SHP77 (cell line): ENCODE results near the gene PRAME.
"Not testable (repeated sequence)": the region's sequence is repeated elsewhere in the genome, so short reads cannot be mapped to it uniquely, and the experiment has no call there.

Experiments
- DNase-seq, 2 experiments: peaks; one replicate each; lab custom pipeline; 2025; lab: John Stamatoyannopoulos, UW

Gene PRAME

GRCh38 chr22:22558972-22559603 is at the start of gene PRAME:
Gene PRAME, minus strand, starts transcription at chr22:22559265. Its CDS starts 2,433 bp downstream, at chr22:22556832.
- DNase-seq = peak; percentile 77 to 80

GRCh38 chr22:22608022-22608421 is 49.0 kb upstream of the PRAME start:
- not testable (repeated sequence) for DNase-seq

- DNase-seq = no peak
Measured at GRCh38 chr22:22605074-22605404, 46.0 kb upstream of the PRAME start.

- no peak for DNase-seq
Measured at GRCh38 chr22:22604326-22605073, 45.4 kb upstream of the PRAME start.

- no peak for DNase-seq
Measured at GRCh38 chr22:22603470-22603947, 44.4 kb upstream of the PRAME start.

GRCh38 chr22:22600531-22601261 is 41.6 kb upstream of the PRAME start:
- DNase-seq = no peak

- no peak for DNase-seq
Measured at GRCh38 chr22:22599248-22599647, 40.2 kb upstream of the PRAME start.

GRCh38 chr22:22598144-22598543 is 39.1 kb upstream of the PRAME start:
- DNase-seq = no peak

- DNase-seq = no peak
Measured at GRCh38 chr22:22595001-22595835, 36.2 kb upstream of the PRAME start.

GRCh38 chr22:22593964-22594656 is 35.0 kb upstream of the PRAME start:
- DNase-seq = peak in 1 of 2 experiments; percentile 36

- no peak for DNase-seq
Measured at GRCh38 chr22:22593250-22593649, 34.2 kb upstream of the PRAME start.

- DNase-seq = no peak
Measured at GRCh38 chr22:22591348-22592299, 32.6 kb upstream of the PRAME start.

GRCh38 chr22:22590136-22590891 is 31.2 kb upstream of the PRAME start:
- DNase-seq = no peak

GRCh38 chr22:22588485-22589164 is 29.6 kb upstream of the PRAME start:
- no peak for DNase-seq

GRCh38 chr22:22587577-22588188 is 28.6 kb upstream of the PRAME start:
- no peak for DNase-seq

GRCh38 chr22:22584722-22585121 is 25.7 kb upstream of the PRAME start:
- no peak for DNase-seq

GRCh38 chr22:22583030-22583429 is 24.0 kb upstream of the PRAME start:
- DNase-seq = no peak

GRCh38 chr22:22581524-22581923 is 22.5 kb upstream of the PRAME start:
- DNase-seq = not testable (repeated sequence)
